GM21423 (cell line): ENCODE data around the gene KDM1A.
"Not testable (repeated sequence)": the region's sequence is repeated elsewhere in the genome, so short reads cannot be mapped to it uniquely, and the experiment has no call there.

Source experiments
- ATAC-seq: cut with Tn5 transposase; IDR thresholded peaks from one replicate; pipeline ENCODE4 v1.9.1; 2021; ENCODE audit warnings: mild to moderate bottlenecking, moderate library complexity; ENCODE audit not compliant: unreplicated experiment

Gene KDM1A

DNA sequence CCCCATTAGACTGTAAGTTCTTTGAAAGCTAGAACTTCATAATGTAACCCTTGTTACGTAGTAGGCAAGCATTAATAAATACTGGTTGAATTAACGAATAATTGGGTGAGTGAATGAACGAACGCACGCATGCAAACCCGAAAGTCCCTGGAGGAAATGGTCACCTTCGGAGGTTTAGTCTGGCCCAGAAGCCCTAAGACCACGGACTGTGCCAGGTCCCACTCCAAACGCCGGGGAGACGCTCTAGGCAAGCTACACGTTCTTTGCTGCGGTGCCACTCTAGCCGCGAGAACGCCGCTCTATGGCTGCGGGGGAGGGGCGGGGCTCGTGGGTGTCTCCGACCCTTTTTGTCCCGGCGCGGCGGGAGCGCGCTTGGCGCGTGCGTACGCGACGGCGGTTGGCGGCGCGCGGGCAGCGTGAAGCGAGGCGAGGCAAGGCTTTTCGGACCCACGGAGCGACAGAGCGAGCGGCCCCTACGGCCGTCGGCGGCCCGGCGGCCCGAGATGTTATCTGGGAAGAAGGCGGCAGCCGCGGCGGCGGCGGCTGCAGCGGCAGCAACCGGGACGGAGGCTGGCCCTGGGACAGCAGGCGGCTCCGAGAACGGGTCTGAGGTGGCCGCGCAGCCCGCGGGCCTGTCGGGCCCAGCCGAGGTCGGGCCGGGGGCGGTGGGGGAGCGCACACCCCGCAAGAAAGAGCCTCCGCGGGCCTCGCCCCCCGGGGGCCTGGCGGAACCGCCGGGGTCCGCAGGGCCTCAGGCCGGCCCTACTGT lies at the start of gene KDM1A:
Gene KDM1A, plus strand, starts transcription at position 375 of the 769 bp plus-strand sequence. Its CDS starts 129 bp downstream, at position 504.
- ATAC-seq = peak; percentile 94

DNA sequence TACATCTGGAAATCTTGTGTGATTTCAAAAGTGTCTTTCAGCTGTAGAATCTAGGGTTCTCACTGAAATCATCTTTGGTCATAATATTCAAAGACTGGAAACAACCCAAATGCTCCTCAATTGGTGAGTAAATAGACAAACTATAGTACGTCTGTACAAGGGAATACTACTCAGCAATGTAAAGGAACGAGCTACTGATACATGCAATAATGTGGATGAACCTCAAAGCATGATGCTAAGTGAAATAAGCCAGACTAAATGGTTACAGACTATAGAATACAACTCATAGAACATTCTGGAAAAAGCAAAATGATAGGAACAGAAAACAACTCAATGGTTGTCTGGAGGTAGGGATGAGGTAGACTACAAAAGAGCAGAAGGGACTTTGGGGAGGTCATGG lies 49.2 kb upstream of the KDM1A start:
- ATAC-seq = no peak

DNA sequence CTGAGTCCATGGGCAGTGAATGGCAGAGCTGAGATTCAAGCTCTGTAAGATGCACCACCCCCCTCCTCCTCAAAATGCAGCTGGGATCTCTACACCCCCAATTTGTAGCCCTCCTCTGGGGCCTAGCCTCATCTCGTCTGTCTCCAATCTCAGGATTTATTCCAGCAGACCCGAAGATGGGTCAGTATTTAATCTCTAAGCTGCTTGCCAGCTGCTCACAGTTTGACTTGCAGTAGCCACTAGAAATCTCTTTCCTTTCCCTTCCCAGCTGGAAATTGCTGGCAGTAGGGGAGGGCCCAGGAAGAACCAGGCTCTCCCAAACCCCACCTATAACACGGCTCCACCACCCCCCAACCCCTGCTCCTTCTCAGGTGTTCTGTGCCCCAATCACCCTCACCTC lies 48.1 kb upstream of the KDM1A start:
- no peak for ATAC-seq

DNA sequence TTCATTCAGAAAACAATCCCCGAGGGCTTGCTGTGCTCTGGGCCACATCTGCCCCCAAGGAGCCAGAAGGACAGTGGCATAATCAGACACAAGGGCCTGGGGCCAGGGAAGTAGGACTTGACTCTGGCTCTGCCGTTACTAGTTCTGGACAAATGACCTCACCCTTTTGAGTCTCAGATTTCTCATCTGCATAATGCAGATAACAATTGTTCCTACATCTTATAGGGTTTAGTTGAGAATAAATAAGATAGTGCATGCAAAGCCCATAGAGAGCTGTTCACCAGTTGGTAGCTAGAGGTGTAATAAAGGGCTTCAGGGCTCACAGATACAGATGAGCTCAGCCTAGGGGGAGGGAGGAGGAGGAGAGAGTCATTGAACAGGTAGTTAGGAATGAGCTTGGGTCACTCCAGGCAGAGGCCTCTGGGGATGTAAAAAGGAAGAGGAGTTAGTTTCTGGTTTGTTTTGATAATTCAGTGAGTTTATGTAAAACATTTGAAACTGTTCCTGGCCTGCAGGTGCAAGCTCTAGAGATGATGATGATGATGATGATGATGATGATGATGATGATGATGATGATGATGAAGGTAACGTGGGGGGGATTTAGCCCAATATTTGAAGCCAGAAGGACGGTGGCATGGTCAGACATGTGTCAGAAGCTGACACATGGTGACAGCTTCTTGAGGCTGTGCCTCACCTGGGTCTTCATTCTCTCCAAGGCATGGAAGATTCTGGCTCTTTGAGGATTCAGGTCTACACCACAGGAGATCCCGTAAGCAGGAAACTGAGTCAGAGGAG lies 47.5 kb upstream of the KDM1A start:
- ATAC-seq = no peak

DNA sequence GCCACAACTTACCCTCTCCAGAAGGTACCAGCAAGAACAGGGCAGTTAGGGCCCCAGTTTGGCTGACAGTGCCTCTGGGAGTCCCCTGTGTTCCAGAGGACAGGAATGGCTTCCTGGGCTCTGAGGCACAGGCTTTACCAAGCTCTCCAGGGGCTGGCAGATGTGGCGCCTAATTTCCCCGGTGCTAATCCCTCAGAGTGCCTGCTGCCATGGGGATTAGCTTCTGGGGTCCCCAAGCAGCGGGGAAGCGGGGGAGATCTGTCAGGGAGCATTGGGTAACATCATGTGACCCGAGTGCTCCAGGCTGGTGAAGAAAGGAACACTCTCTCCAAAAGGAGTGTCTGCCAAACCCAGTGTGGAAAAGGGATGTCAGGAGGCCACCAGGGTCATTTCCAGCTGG lies 46.5 kb upstream of the KDM1A start, which contains the start of gene LACTBL1:
Gene LACTBL1, minus strand, starts transcription at position 107 of the 400 bp plus-strand sequence. CDS start 550 bp downstream, outside the sequence.
- ATAC-seq = no peak

DNA sequence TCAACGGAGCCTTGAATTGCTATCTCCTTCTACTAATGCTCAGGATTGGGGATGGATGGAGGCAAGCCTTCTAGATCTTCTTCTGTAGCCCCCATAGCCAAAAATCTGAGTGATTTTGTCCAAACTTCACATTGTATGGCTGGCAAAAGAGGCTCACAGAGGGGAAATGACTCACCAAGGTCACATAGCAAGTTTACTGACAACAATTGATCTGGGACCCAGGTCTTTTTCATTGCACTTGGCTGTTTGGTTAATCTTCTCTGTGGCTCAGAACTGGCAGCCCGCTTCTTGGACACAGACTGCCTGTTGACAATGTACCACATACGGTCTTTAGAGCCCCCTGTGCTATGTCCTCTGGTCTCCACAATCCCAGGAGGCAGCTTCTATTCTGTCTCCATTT lies 43.6 kb upstream of the KDM1A start:
- no peak for ATAC-seq

DNA sequence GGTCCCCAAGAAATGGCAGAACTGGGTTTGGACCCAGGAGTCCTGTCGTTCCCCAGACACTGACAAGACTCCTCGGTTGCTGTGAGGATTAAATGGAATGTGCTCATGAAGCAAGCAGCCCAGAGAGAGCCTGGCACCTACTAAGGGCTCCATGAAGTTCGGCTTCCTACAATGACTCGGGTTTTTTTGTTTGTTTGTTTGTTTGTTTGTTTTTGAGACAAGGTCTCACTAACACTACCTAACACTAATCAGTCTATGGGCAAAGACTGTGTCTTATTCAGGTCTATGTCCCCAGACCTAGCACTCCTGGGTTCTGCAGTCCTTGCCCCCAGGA lies 43.2 kb upstream of the KDM1A start:
- ATAC-seq = no peak

DNA sequence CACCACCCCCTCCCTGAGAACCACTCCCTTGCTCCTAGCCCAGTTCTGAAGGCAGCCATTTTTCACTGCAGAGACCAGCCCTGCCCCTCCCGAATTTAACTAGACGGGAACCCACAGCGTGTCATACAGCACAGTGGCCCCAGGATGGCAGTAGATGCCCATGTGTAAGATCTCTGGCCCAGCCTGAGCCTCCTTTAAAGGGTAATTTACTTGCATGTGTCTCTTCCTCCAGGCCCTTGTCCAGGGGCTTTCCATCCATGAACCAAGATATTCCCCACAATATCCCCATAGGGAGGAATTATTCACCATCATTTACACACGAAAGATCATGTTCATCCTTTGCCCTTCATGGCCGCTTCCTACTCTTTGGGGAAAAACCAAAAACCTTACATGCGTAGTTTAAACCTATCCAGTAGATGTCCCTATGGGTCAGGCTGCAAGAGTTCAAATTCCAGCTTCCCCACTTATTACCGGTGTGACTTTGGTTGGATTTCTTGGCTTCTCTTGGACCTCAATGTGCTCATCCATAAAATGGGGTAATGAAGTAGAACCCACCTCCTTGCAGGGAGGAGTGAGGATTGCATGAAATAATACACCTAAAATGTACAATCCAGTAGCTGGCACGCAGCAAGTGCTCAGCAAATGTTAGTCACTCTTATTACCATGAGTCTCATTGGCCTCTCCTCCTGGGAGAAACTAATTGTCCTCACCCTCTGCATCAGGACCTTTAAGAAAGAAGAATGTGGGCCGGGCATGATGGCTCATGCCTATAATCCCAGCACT lies 42.6 kb upstream of the KDM1A start:
- ATAC-seq = peak; percentile 64

DNA sequence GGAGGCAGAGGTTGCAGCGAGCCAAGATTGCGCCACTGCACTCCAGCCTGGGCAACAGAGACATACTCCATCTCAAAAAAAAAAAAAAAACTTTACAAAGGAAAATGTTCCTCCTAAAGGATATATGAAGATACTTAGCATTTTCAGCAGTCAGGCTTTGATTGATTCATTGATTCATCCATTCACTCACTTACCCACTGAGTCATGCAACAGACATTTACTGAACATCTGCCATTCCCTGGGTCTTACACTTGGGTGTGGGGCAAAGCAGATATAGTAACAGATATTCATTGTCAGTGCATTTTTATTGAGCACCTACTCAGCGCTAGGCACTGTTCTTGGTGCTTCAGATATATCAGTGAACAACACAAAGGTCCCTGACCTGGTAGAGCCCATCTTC lies 41.0 kb upstream of the KDM1A start:
- ATAC-seq = no peak

DNA sequence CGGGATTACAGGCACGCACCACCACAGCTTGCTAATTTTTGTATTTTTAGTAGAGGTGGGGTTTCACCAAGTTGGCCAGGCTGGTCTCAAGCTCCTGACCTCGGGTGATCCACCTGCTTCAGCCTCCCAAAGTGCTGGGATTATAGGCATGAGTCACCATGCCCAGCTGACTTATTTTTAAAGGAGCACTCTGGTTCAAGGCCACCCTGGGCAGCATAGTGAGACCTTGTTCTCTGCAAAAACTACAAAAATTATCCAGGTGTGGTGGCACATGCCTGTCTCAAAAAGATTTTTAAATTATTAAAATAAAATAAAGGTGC lies 38.8 kb upstream of the KDM1A start:
- not testable (repeated sequence) for ATAC-seq

DNA sequence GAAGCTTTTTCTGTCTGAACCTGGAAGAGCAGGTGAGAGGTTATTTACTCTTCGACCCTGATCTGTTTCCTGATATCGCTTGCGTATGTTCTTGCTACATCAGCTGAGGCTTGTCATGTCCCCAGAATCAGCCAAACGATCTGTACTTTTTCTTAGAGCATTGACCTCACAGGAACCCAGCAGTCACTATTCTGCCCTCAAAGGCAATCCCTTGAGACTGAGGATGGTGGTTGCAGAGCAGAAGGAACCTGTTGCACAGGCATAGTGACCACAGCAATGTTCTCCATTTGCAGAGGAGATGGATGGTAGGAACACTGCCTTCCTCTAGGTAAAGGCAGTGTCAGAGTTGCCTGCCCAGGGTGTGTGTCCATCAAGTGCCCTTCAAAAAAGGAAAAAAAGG lies 35.3 kb upstream of the KDM1A start:
- ATAC-seq = no peak

DNA sequence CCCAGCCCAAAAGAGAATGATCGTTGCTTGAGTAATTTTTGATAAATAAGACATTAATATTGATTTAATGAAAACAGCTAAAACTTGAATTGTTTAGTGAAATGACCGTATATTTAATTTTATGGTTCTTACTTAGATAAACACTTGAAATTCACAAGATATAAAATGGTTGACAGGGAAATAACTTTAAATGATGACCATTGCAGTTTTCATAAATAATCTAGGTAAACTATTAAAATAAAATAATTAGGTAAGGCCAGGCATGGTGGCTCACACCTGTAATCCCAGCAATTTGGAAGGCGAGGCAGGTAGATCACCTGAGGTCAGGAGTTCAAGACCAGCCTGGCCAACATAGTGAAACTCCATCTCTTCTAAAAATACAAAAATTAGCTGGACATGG lies 26.9 kb upstream of the KDM1A start:
- not testable (repeated sequence) for ATAC-seq

DNA sequence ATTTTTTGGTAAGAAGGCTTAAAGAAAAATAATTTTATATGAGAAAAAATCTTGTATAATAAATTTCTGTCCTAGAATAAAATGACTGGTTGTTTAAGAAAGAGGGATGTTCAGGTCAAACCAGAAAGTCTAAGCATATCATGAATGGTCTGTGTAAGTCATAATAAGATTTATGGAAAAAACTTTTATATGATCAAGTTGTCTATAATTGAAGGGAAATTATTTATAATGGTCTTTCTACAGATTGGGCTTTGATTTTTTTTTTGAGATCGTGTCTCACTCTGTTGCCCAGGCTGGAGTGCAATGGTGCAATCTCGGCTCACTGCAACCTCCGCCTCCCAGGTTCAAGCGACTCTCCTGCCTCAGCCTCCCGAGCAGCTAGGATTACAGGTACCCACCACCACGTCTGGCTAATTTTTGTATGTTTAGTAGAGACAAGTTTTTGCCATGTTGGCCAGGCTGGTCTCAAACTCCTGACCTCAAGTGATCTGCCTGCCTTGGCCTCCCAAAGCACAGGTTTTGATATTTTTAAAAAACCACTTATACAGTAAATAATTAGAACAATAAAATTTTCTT lies 26.0 kb upstream of the KDM1A start:
- not testable (repeated sequence) for ATAC-seq

DNA sequence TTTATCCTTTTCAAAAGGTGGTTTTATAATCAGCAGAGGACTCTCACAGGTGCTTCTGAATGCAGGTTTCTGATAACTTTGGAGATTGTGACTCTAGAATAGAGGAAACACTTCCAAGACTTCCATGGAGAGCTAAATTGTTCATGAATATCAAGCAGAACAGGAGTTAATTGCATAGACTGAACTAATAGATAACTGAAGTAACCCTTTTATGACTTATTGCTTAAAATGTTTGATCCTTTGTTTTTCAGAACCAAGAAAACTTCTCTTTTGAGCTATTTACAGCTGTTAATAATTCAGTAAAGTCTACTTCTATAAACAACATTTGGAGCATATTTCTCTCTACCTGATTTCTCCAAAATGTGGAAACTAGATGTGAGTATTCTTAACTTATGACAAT lies 23.5 kb upstream of the KDM1A start:
- ATAC-seq = no peak

DNA sequence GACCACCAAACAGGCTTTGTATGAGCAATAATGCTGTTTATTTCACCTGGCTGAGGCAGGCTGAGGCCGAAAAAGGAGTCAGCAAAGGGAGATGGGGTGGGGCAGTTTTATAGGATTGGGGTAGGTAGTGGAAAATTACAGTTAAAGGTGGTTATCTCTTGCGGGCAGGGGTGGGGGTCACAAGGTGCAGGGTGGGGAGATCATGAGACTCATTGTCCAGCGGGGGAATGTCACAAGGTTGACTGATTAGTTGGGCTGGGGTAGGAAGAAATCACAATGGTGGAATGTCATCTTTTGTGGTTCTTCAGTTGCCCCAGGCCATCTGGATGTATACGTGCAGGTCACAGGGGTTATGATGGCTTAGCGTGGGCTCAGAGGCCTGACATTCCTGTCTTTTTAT lies 21.7 kb upstream of the KDM1A start:
- not testable (repeated sequence) for ATAC-seq

DNA sequence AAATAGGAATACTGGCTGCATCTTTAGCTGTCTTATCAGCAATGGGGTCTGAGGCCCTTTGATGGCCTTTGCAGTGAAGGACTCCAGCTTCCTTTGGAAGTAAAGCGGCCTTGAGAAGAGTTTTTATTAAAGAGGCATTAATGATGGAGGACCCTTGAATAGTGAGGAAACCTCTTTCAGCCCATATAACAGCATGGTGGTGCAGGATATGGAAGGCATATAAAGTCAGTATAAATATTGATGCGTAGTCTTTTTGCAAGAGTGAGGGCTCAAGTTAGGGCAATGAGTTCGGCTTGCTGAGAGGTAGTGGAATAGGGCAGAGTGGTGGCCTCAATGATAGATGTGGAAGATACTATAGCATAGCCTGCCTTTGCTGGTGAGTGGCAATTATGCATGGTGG lies 19.1 kb upstream of the KDM1A start:
- ATAC-seq = not testable (repeated sequence)

DNA sequence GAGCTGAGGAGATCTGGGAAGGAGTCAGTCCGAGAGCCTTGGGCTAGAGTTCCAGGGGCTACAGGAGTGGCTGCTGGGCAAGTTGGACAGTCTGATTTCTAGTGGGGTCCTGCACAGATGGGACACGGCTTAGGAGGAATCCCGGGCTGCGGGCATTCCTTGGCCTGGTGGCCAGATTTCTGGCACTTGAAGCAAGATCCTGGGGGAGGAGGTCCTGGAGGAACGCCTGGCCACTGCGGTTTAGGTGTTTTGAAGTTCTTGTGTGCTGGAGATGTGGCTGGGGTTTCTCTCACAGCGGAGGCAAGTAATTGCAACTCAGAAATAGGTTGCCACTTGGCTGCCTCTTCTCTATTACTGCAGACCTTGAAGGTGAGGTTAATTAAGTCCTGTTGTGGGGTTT lies 17.1 kb upstream of the KDM1A start:
- not testable (repeated sequence) for ATAC-seq

DNA sequence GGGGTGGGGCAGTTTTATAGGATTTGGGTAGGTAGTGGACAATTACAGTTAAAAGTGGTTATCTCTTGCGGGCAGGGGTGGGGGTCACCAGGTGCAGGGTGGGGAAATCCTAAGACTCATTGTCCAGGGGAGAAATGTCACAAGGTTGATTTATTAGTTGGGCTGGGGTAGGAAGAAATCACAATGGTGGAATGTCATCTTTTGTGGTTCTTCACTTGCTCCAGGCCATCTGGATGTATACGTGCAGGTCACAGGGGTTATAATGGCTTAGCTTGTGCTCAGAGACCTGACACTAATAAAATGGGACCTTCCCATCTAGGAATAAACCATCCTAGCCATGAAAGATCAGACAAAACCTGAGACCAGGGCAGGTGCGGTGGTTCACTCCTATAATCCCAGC lies 15.2 kb upstream of the KDM1A start:
- ATAC-seq = no peak

DNA sequence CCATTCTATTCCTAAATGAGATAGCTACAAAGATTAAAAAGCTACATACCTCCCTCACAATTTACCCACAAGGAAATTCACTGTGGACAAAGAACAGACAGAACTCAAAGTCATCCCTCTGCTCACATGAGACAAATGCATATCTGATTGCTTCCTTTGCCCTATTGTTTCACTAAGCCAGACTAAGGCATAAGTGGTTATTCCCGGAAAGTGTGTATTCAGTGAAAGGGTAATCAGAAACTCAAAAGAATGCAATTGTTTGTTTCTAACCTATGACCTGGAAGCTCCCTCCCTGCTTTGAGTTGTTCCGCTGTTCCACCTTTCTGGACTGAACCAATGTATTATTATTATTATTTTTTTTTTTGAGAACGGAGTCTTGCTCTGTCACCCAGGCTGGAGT lies 14.5 kb upstream of the KDM1A start:
- ATAC-seq = not testable (repeated sequence)

DNA sequence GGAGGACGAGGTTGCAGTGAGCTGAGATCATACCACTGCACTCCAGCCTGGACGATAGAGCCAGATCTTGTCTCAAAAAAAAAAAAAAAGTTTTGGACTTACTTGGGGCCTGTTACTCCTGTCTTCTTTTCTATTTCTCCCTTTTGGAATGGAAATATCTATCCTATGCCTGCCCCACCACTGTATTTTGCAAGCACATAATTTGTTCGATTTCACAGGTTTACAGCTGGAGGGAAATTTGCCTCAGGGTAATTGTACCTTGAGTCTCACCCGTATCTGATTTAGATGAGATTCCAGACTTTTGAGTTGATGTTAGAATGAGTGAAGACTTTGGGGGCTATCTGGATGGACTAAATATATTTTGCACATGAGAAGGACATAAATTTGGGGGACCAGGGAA lies 12.2 kb upstream of the KDM1A start:
- ATAC-seq = no peak

DNA sequence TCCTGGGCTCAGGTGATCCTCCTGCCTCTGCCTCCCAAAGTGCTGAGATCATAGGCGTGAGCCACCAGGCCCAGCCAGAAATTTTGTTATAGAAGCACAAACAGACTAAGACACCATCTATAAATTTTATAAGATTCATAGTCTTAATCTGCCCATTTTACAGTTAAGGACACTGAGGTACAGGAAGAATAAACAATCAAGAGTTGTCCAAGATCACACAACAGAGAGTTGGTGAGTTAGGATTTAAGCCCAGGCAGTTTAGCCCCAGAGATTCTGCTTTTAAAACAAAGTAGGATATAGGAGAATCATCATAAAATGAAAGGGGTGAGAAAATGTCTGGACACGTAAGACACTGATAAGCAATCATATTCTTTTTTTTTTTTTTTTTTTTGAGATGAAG lies 10.4 kb upstream of the KDM1A start:
- ATAC-seq = no peak
